Memory B cell (primary cell): ENCODE data around the gene RCSD1.

Source experiments
- ATAC-seq: fragments of 150-1000 bp; cut with Tn5 transposase; 2 replicates; pipeline ENCODE4 v1.10.0; 2021; ENCODE audit warnings: low read depth, mild to moderate bottlenecking, moderate library complexity
- DNase-seq, 2 donors: peaks; one replicate each; pipeline ENCODE4 v3.0.0; 2022; ENCODE audit warnings: low spot score in 2 of 2
- H3K27ac Mint-ChIP-seq: one replicate; pipeline ENCODE4 v1.8.0; 2022; ENCODE audit warnings: mild to moderate bottlenecking, moderate library complexity, mixed read lengths
- H3K27me3 Mint-ChIP-seq: one replicate; pipeline ENCODE4 v1.8.0; 2022; ENCODE audit warnings: mixed read lengths
- H3K36me3 Mint-ChIP-seq: one replicate; pipeline ENCODE4 v1.8.0; 2022; ENCODE audit warnings: mild to moderate bottlenecking, mixed read lengths
- H3K4me1 Mint-ChIP-seq: one replicate; pipeline ENCODE4 v1.8.0; 2022; ENCODE audit warnings: mixed read lengths
- H3K4me3 Mint-ChIP-seq: one replicate; pipeline ENCODE4 v1.8.0; 2022; ENCODE audit warnings: mild to moderate bottlenecking, moderate library complexity, mixed read lengths
- H3K9me3 Mint-ChIP-seq: one replicate; pipeline ENCODE4 v1.8.0; 2022; ENCODE audit warnings: mixed read lengths

Gene RCSD1

DNA sequence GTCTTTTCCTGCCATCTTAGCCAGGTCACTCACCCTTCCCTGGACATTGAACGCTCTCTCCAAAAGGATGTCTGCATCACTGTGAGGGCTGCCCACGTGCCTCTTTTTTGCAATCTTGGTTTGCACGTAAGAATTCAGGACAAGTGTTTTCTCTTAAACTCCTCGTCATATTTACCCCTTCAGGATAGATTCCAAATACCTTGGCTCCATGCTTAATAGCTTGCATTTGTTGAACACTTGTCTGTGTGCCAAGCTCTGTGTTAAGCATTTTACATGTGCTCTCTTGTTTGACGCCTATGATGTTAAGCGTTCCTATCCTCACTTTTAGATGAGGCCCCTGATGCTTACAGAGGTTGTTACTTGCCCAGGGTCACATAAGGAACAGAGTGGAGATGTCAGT lies 29.8 kb downstream of the RCSD1 start:
- Mint-ChIP-seq H3K9me3 (no peaks in the 10 kb centered on the region), H3K4me3 (no peak overlapping the region), H3K36me3 (peaks cover 35% of the 10 kb centered on the region), H3K4me1 (peaks cover 69% of the 10 kb centered on the region), H3K27ac (peak overlapping the region; percentile 77), H3K27me3 (no peaks in the 10 kb centered on the region)
- no peak for ATAC-seq
- no peak for DNase-seq

DNA sequence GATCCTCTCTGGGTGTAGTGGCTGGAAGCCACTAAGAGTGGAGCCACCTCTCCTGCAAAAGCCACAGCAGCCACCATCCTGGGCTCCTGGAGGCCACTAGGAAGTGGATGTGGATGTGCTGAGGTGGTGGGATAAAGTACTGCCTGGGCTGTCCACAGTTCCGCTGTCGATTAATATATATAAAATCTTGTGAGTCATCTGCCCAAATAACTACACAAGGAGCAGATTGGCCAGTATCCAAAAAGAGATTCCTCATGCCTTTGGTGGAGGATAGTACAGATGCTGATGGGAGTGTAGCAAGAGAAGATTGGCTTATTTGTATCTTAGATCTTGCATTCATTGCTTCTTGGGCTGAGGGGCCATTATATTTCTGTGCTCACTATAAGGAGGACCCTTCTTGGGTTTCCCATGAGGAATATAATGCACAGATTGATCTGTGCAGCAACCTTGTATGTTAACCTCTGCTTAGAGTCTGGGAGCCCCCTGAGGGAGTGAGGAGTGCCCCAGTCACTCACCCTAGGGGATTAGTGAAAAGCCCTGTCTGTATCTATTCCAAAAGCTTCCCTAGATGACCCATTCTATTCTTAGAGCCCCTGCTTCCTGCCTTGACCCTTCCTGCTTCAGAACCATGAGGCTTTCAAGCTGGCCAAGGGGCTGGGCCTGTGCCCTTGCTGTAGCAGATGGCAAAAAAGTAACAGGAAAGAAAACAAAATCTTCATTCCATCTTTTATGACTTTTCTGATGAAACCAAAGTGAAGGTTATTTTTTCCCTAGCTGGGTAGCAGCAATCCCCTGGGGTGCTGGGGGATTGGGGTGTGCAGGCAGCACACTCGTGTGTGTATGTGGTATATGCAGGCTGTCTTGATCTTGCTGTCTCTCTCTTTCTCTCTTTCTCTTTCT lies 31.7 kb downstream of the RCSD1 start:
- no peak for DNase-seq
- Mint-ChIP-seq H3K27me3 (no peaks in the 10 kb centered on the region), H3K36me3 (peaks cover 43% of the 10 kb centered on the region), H3K4me1 (peaks cover 72% of the 10 kb centered on the region), H3K9me3 (no peaks in the 10 kb centered on the region), H3K4me3 (no peak overlapping the region), H3K27ac (peak overlapping the region; percentile 54)
- ATAC-seq, result no peak

DNA sequence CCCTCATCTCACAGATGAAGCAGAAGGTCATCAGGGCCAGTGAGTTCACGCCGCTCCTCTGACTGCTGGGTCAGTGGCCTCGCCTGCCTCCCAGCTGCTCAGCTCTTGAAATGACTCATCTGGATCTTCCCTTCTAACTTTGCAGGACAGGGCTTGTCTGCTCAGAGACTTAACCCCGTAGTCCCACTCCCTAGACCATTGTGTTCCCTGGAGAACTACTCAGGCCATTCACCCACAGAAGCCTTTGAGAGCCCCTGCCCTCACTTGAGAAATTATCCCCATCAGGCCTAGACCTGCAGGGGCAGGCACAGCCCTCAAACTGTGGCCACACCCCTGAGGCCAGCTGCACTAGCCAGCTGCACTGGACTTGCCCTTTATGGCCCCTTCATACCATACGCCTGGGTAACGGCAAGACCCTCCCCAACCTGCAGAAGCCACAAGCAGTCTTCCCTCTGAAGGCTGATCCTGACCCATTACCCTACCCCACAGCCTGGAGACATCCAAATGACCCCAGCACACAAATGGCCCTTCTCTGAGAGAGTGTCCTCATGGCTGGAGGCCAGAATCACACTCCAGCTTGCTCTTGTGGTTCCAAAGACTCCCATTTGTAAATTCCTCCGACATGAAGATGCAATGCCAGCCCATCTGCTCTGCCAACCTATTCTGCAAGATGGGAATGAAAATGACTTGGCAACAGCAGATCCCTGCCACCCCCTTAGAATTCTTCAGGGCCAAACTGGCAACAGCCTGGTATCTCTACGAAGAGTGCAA lies 33.2 kb downstream of the RCSD1 start:
- Mint-ChIP-seq H3K36me3 (peaks cover 43% of the 10 kb centered on the region), H3K9me3 (no peaks in the 10 kb centered on the region), H3K4me3 (no peak overlapping the region), H3K27me3 (no peaks in the 10 kb centered on the region), H3K4me1 (peaks cover 73% of the 10 kb centered on the region), H3K27ac (peak overlapping the region; percentile 54)
- no peak for DNase-seq
- ATAC-seq, result no peak

DNA sequence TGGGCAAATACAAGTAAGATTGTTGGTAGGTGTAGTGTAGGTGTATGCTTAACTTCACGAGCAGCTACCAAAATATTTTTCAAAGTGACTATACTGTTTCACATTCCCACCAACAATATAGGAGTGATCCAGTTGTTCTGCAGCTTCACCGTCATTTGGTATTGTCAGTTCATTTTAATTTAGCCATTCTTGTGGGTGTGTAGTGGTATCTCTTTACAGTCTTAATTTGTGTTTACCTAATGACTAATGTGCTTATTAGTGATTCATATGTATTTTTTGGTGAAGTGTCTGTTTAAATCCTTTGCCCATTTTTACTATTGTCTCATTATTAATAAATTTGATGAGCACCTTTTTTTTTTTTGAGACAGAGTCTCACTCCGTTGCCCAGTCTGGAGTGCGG lies 35.4 kb downstream of the RCSD1 start:
- no peak for DNase-seq
- ATAC-seq, result no peak
- Mint-ChIP-seq H3K4me1 (peaks cover 74% of the 10 kb centered on the region), H3K27me3 (no peaks in the 10 kb centered on the region), H3K4me3 (no peak overlapping the region), H3K9me3 (no peaks in the 10 kb centered on the region), H3K27ac (no peak overlapping the region), H3K36me3 (peaks cover 32% of the 10 kb centered on the region)

DNA sequence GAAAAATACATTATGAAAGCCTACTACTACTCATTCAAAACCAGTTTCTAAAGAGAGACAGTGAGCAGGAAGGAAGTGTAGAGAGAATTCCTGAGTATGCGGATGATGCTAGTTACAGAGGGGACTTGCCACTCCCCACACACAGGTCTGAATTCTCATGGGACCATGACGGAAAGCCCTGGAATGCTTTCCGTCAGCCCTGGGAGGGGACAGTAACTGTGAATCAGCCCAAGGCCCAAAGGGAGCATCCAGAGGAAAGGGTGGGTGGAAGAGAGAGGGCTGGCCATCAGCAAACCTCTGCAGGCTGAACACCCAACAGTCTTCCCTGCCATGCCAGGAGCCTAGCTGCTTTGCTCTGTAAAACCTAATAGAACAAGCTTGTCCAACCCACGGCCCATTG lies 36.4 kb downstream of the RCSD1 start:
- H3K4me1 Mint-ChIP-seq, result peaks cover 76% of the 10 kb centered on the region
- H3K36me3 Mint-ChIP-seq, result peaks cover 37% of the 10 kb centered on the region
- no peaks in the 10 kb centered on the region for H3K9me3 Mint-ChIP-seq
- ATAC-seq (no peak), DNase-seq (no peak)
- no peaks in the 10 kb centered on the region for H3K27me3 Mint-ChIP-seq
- peak overlapping the region; percentile 49 for H3K4me3 Mint-ChIP-seq
- peak overlapping the region; percentile 65 for H3K27ac Mint-ChIP-seq

DNA sequence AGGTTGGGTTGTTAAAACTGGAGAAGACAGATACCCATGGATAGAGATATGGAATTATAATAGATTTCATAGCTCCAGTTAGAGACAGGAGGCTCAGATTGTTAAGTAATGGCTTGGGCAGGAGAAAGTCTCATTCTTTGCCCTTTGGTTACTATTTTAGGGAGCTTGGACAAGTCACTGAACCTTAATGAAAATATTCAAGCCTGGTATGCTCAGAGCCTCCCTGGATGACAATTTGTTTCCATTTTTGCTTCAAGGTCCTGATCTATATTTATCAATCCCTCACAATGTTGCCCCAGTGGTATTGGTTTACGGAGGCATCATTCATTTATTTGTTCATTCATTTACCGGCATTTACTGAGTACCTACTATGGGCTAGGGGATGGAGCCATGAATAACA lies 37.5 kb downstream of the RCSD1 start:
- DNase-seq (no peak), ATAC-seq (no peak)
- no peaks in the 10 kb centered on the region for H3K9me3 Mint-ChIP-seq
- no peaks in the 10 kb centered on the region for H3K27me3 Mint-ChIP-seq
- peaks cover 45% of the 10 kb centered on the region for H3K36me3 Mint-ChIP-seq
- H3K4me3 Mint-ChIP-seq, result no peak overlapping the region
- peak overlapping the region; percentile 56 for H3K27ac Mint-ChIP-seq
- peaks cover 76% of the 10 kb centered on the region for H3K4me1 Mint-ChIP-seq

DNA sequence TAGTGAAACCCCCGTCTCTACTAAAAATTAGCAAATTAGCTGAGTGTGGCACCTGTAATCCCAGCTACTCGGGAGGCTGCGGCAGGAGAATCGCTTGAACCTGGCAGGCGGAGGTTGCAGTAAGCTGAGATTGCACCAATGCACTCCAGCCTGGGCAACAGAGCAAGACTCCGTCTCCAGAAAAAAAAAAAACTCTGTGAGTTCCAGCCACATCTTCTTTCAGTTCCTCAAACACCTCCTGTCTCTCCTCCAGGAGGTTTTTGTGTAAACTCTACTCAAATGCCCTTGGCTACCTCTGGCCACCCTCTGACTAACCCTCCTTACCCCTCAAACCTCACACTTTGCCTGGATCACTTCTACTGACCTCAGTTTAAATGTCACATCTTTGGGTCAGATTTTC lies 38.1 kb downstream of the RCSD1 start:
- Mint-ChIP-seq H3K4me1 (peaks cover 78% of the 10 kb centered on the region), H3K27me3 (no peaks in the 10 kb centered on the region), H3K36me3 (peaks cover 45% of the 10 kb centered on the region), H3K9me3 (no peaks in the 10 kb centered on the region), H3K27ac (peak overlapping the region; percentile 56), H3K4me3 (peak overlapping the region; percentile 37)
- DNase-seq (peak in 1 of 2 donors; percentile 14), ATAC-seq (peak; percentile 89)

DNA sequence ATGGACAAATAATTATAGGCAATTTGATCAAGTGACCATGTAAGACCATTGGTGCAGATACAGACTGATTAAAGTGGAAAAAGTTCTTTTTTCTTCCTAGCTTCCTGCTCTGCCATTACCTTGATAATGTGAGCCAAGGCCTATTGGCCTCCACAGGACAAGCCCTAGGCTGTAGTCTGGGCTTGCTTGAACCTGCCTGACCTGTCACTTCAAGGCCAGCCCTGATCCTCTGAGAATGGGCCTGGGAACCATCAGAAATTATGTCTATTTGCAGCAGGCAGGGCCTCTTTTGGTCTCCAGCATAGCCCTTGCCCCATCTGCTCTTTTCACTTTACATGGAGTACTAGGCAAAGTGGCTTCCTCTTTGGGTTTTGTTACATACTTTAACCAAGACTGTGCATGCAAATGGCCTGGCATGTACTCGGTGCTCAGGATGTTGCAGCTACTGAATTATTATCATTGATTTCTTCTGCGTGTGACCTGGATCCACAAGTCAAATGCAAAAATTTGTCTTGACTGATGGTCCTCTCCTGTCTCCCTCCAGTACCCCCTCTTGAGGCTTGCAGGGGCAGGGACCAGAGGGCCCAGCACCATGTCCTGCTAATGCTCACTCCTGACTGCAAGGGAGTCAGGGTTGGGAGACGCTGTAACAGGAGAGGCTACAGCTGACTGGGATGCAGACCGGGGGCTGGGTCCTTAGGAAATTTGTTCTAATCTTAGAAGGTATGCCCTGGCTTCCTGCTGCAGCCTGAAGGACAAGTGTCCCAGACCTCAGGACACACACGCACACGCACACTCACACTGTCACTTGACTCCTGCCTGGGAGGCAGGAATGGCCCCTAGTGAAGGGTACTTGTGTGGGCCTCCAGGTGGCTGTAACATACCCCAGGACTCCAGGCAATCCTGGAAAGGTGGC lies 39.4 kb downstream of the RCSD1 start:
- Mint-ChIP-seq H3K27me3 (no peaks in the 10 kb centered on the region), H3K27ac (peak overlapping the region; percentile 56), H3K36me3 (peaks cover 48% of the 10 kb centered on the region), H3K4me1 (peaks cover 81% of the 10 kb centered on the region), H3K4me3 (peak overlapping the region; percentile 11), H3K9me3 (no peaks in the 10 kb centered on the region)
- peak in 1 of 2 donors; percentile 11 for DNase-seq
- ATAC-seq, result peak; percentile 64

DNA sequence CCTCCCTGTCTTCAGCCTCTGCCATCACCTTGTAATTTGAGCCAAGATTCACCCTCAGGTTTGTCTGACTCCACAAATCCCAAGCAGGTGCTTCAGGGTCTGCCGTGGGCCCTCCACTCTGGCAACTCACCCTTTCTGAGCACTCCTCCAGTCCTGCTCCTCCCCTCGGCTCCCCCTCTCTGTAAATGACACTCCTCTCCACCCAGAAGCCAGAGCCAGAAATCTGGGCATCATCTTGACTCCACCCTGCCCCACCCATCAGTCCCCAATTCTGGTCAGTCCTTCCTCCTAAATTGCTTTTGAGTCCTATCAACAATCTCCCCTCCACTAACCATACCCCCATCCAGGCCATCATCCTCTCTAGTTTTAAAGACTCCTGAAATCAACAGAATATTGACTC lies 40.5 kb downstream of the RCSD1 start:
- Mint-ChIP-seq H3K4me1 (peaks cover 72% of the 10 kb centered on the region), H3K4me3 (peak overlapping the region; percentile 18)

DNA sequence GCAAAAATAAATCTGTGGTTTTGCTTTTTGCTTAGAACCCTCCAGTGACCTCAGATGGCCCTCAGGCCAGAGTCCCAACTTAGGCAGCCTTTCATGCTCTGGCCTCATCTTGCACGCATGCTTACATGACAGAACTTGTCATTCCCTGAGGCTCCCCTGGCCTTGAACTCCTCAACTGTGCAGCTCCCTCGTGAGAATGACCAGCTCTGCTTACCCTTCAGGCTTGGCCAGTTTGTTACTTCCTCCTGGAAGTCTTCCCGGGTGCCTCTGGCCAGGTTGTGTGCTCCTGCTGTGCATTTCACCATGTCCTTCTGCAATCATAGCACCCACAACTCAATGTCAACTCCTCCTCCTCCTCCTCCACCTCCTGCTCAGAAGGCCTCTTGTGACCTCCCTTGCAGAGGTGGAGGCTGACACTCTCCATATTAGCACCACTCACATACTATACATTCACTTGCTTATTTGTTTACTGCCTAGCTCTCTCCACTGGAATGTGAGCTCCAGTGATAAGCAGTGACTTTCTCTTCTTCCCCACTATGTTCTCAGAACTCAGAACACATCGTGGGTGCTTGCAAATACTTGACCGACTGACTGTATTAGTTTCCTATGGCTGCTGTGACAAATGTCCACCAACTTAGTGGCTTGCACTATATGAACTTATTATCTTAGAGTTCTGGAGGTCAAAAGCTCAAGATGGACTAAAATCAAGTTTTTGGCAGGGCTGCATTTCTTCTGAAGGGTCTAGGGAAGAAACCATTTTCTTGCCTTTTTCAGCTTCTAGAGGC lies 41.9 kb downstream of the RCSD1 start:
- ATAC-seq (no peak), DNase-seq (no peak)
- peaks cover 41% of the 10 kb centered on the region for H3K36me3 Mint-ChIP-seq
- no peaks in the 10 kb centered on the region for H3K27me3 Mint-ChIP-seq
- H3K27ac Mint-ChIP-seq, result peak overlapping the region; percentile 45
- peaks cover 73% of the 10 kb centered on the region for H3K4me1 Mint-ChIP-seq
- H3K9me3 Mint-ChIP-seq, result no peaks in the 10 kb centered on the region
- H3K4me3 Mint-ChIP-seq, result peak overlapping the region; percentile 3

More for the DNA sequence above, 40.5 kb downstream of the RCSD1 start:
- Mint-ChIP-seq H3K36me3 (peaks cover 44% of the 10 kb centered on the region), H3K9me3 (no peaks in the 10 kb centered on the region), H3K27ac (peak overlapping the region; percentile 45), H3K27me3 (no peaks in the 10 kb centered on the region)
- ATAC-seq (no peak), DNase-seq (no peak)

DNA sequence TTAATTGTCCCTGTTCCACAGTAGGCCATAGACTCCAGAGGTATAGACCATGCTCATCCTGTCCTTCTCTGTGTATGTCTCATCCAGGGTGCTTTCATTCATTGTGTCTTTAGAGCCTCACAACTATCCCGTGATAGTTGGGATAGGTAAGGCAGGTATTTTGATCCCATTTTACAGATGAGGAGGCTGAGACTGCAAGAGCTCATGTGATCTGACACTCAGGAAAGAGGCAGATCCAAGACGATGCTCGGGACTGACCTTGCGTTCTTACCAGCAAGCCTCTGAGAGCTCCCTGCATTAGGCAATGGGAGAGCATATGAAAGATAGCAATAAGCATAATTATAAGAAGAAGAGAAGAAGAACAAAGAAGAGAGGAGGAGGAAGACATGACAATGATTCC lies 42.8 kb downstream of the RCSD1 start:
- Mint-ChIP-seq H3K9me3 (no peaks in the 10 kb centered on the region), H3K4me1 (peaks cover 64% of the 10 kb centered on the region), H3K36me3 (peaks cover 47% of the 10 kb centered on the region), H3K4me3 (no peak overlapping the region), H3K27ac (peak overlapping the region; percentile 45), H3K27me3 (no peaks in the 10 kb centered on the region)
- DNase-seq (no peak), ATAC-seq (no peak)

DNA sequence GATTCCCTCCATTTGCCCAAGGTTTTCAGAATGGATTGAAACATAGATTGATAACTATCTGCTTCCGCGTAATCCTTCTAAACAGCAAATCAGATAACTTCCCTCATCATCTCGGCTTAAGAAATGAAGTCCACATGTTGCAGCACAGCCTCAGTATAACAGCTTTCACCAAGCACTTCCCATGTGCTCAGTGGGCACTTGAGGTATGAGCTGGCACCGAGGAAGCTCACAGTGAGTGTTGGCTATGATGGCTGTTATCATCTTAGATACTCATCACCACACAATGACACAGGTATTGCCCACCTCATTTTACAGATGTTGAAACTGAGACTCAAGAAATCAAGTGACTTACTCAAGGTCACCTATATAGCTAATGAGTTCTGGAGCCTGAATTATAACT lies 43.2 kb downstream of the RCSD1 start:
- Mint-ChIP-seq H3K27me3 (no peaks in the 10 kb centered on the region), H3K4me3 (no peak overlapping the region), H3K4me1 (peaks cover 63% of the 10 kb centered on the region), H3K9me3 (no peaks in the 10 kb centered on the region), H3K36me3 (peaks cover 46% of the 10 kb centered on the region), H3K27ac (peak overlapping the region; percentile 12)
- no peak for ATAC-seq
- DNase-seq, result no peak

DNA sequence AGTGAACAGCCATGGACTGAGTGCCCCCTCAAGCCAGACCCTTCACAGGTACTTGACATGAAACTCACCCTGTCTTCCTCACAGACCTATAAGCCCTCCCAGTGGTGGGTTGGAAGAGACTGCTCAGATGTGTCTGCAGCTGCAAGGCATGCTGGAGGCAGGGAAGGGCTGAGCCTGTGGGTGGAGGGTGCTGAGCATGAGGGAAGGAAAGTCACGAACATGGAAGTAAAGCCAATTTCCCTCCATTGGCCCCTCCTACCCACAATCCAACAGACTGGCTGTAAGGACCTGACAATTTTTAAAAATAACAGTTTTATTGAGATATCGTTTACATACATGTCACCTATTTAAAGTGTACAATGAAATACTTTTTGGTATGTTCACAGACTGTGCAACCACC lies 44.1 kb downstream of the RCSD1 start:
- Mint-ChIP-seq H3K27ac (peak overlapping the region; percentile 43), H3K27me3 (no peaks in the 10 kb centered on the region), H3K36me3 (peaks cover 43% of the 10 kb centered on the region), H3K4me3 (no peak overlapping the region), H3K4me1 (peaks cover 55% of the 10 kb centered on the region), H3K9me3 (no peaks in the 10 kb centered on the region)
- DNase-seq (no peak), ATAC-seq (no peak)
